Activated T-cell treated with anti-CD3 and anti-CD28 coated beads, Interleukin-2, amount 50 U/mL, for 4 hours (primary cell): ENCODE results near the gene PLA2G5. TPM values are rescaled to one million over a fixed set of nuclear protein-coding genes. Genes with fewer than 3 reads are reported as not detected.

Source experiments
- total RNA-seq, 3 donors: library from RNA; stranded (reverse); gene quantifications; one replicate each; pipeline ENCODE4 v1.2.1, GENCODE V29; 2021

Gene PLA2G5
- total RNA-seq, 3 donors from 2014 or later, result not detected

Other genes with a start within 250 kb of the PLA2G5 start
- 1 to 10 TPM; 6.1 to 8.2 (median 7.2) TPM for gene OTUD3, start 187.8 kb upstream of the PLA2G5 start, total RNA-seq
- not detected for gene PLA2G2E, start 146.6 kb upstream of the PLA2G5 start, total RNA-seq
- gene PLA2G2A, start 90.6 kb upstream of the PLA2G5 start, total RNA-seq, result under 1 TPM in 1 of 3 donors, not detected in 2; 0.24 TPM
- not detected for gene PLA2G2D, start 49.3 kb downstream of the PLA2G5 start, total RNA-seq
- gene PLA2G2F, start 69.1 kb downstream of the PLA2G5 start, total RNA-seq, result not detected
- under 1 TPM; 0.18 to 0.50 (median 0.33) TPM for gene UBXN10, start 115.9 kb downstream of the PLA2G5 start, total RNA-seq
- not detected for gene PLA2G2C, start 116.3 kb downstream of the PLA2G5 start, total RNA-seq
- gene VWA5B1, start 220.7 kb downstream of the PLA2G5 start, total RNA-seq, result not detected